WERI-Rb-1 (cell line): Measurements from ENCODE around the gene JMJD1C.

Experiments
- DNase-seq: peaks from one replicate; pipeline ENCODE4 v3.0.0-alpha.2; 2020
- H3K27ac ChIP-seq: fragments of 250-450 bp; sonication (Bioruptor Pico); 2 replicates; pipeline ENCODE4 v1.5.1; 2020; ENCODE audit warnings: mild to moderate bottlenecking, moderate library complexity
- H3K27me3 ChIP-seq: fragments of 250-450 bp; sonication (Bioruptor Pico); 2 replicates; pipeline ENCODE4 v1.5.1; 2021; ENCODE audit warnings: mild to moderate bottlenecking, low read depth, moderate library complexity; ENCODE audit not compliant: insufficient read depth, severe bottlenecking
- H3K36me3 ChIP-seq: fragments of 250-450 bp; sonication (Bioruptor Pico); 2 replicates; pipeline ENCODE4 v1.5.1; 2020; ENCODE audit warnings: mild to moderate bottlenecking, moderate library complexity
- H3K4me3 ChIP-seq: 2 replicates; pipeline ENCODE4 v1.5.1; 2011; ENCODE audit warnings: low read depth, mild to moderate bottlenecking, control low read depth, low read length
- H3K9me3 ChIP-seq: fragments of 250-450 bp; sonication (Bioruptor Pico); 2 replicates; pipeline ENCODE4 v1.5.1; 2021; ENCODE audit warnings: mild to moderate bottlenecking, moderate library complexity; ENCODE audit not compliant: severe bottlenecking
- CTCF ChIP-seq: IDR thresholded peaks from 2 replicates; pipeline ENCODE4 v1.5.1; 2011; ENCODE audit warnings: low read depth, mild to moderate bottlenecking, control low read depth, inconsistent platforms, low read length

Gene JMJD1C

GRCh38 chr10:63145782-63146181 lies 320.0 kb downstream of the JMJD1C start:
- no peak overlapping the region for H3K27ac ChIP-seq
- no peak for DNase-seq
- no peaks in the 10 kb centered on the region for H3K36me3 ChIP-seq
- H3K9me3 ChIP-seq: no peaks in the 10 kb centered on the region
- no peak for TF ChIP-seq CTCF
- no peaks in the 10 kb centered on the region for H3K27me3 ChIP-seq
- H3K4me3 ChIP-seq: no peak overlapping the region

DNA sequence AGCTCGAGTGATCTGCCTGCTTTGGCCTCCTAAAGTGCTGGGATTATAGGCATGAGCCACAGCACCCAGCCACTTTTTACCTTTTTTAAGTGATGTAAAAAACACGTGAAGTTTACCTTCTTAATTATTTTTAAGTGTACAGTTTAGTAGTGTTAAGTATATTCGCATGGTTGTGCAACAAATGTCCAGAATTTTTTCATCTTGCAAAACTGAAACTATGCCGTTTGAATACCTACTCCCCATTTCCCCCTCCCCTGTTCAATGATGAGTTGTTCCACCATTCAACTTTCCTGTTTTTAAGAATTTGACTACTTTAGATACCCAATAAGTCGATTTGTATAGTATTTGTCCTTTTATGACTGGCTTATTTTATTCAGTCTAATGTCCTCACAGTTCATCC lies 321.8 kb downstream of the JMJD1C start:
- Histone ChIP-seq H3K36me3 (no peaks in the 10 kb centered on the region), H3K4me3 (no peak overlapping the region), H3K9me3 (no peaks in the 10 kb centered on the region), H3K27ac (no peak overlapping the region), H3K27me3 (no peaks in the 10 kb centered on the region)
- TF ChIP-seq CTCF: no peak
- no peak for DNase-seq

- TF ChIP-seq CTCF: no peak
- Histone ChIP-seq H3K27me3 (no peaks in the 10 kb centered on the region), H3K36me3 (no peaks in the 10 kb centered on the region), H3K27ac (no peak overlapping the region), H3K4me3 (no peak overlapping the region), H3K9me3 (no peaks in the 10 kb centered on the region)
- DNase-seq: no peak
Observed at GRCh38 chr10:63142136-63142535, 323.6 kb downstream of the JMJD1C start.

DNA sequence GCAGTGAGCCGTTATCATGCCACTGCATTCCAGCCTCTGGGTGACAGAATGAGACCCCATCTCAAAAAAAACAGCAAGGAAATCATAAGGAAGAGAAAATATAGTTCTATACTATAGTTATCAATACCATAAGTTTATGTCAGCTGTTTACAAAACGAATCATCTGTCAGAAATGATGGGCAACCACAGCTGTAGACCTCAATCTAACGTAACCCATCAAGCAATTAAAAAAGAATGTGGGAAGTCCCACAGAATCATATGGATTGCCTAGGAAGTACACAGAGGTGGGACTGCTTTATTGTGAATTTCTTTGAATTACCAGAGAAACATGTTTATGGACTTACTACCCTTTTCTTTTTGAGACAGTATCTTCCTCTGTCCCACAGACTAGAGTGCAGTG lies 325.7 kb downstream of the JMJD1C start:
- H3K36me3 ChIP-seq: no peaks in the 10 kb centered on the region
- no peaks in the 10 kb centered on the region for H3K9me3 ChIP-seq
- DNase-seq: no peak
- TF ChIP-seq CTCF: no peak
- no peaks in the 10 kb centered on the region for H3K27me3 ChIP-seq
- no peak overlapping the region for H3K27ac ChIP-seq
- H3K4me3 ChIP-seq: no peak overlapping the region

DNA sequence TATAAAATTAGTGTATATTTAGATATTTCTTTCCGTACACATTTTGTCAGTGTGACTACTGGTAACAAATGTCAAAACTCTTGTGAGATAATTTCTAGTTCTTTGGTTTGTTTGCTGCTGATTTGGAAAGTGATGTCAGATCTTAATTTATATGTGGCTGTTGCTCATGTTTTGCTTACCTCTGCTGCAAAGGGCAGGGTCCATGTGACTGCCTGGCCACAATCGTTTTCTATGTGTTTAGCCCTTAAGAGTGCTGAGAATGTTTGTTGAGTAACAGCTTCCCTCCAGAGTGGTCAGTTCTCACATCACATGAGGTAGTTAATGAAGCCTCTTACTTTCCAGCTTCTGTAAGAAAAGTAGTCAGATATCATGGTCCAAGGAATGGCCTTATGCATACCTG lies 328.5 kb downstream of the JMJD1C start:
- no peak for TF ChIP-seq CTCF
- H3K27ac ChIP-seq: no peak overlapping the region
- no peak for DNase-seq
- H3K27me3 ChIP-seq: no peaks in the 10 kb centered on the region
- H3K4me3 ChIP-seq: no peak overlapping the region
- H3K36me3 ChIP-seq: no peaks in the 10 kb centered on the region
- peaks cover 6% of the 10 kb centered on the region for H3K9me3 ChIP-seq

DNA sequence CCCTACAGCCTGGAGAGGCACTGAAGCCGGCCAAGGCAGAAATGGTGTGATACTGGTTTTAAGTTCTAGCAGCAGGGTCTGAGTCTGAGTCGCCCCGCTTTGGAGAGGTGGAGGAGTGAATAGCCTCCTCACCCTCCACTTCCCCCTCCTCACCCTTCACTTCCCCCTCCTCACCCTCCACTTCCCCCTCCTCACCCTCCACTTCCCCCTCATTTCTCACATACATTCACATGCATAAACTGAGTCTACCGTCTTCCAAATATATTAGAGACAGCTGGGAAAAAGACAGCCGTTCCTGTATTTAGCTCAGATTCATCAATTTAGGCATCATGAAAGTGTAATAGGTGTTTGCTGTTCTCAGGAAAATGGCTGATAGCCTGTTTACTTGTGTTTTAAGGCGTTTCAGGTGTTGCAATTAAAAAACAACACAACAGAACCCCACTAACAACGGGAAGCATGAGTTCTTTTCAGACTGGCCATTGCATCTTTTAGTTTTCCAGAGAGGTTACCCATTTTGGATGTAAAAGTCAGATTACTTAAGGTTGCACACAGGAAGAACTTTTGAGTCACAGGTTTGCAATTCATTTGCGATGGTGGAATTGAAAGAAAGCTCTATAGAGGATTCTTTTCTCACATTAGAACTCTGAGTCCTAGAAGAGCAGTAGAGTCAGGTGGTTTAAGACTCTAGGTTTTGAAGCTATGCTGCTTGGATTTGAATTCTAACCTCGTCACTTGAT lies 331.8 kb downstream of the JMJD1C start:
- Histone ChIP-seq H3K27me3 (peaks cover 9% of the 10 kb centered on the region), H3K27ac (no peak overlapping the region; the same call in 1 of the 2 replicates), H3K4me3 (peak overlapping the region; percentile 88), H3K9me3 (peaks cover 8% of the 10 kb centered on the region), H3K36me3 (no peaks in the 10 kb centered on the region)
- no peak for TF ChIP-seq CTCF
- no peak for DNase-seq
